ENCODE measurements around the gene GNLY. TPM values are rescaled to one million over a fixed set of nuclear protein-coding genes. Genes with fewer than 3 reads are reported as not detected.

GNLY gene
- polyA plus RNA-seq, 1 of the 3 experiments (the other 2 are of a cell fraction) = not detected

GRCh38 chr2:85652056-85652455 lies 42.1 kb upstream of the GNLY start (continued):
- TF ChIP-seq CTCF (IDR thresholded peaks at IDR 0.05) (no peak), TEAD4 (IDR thresholded peaks at IDR 0.05; ENCODE audit: borderline replicate concordance, insufficient read depth) (no peak), IRF3 (IDR thresholded peaks at IDR 0.05; ENCODE audit: low read depth, low read length) (no peak)

GRCh38 chr2:85653996-85654395 lies 40.2 kb upstream of the GNLY start:
- Histone ChIP-seq H4K20me1 (ENCODE audit: insufficient read depth) (no peaks in the 10 kb centered on the region), H3K4me2 (no peak overlapping the region), H3K27me3 (ENCODE audit: insufficient read depth) (no peaks in the 10 kb centered on the region), H3K9me3 (no peaks in the 10 kb centered on the region), H3K9ac (no peak overlapping the region), H2AFZ (ENCODE audit: low read depth) (no peak overlapping the region), H3K36me3 (replicated peaks in 1 of 2; ENCODE audit: control insufficient read depth in 1 of 2, insufficient read depth in 2 of 2, low read length in 1 of 2) (peaks cover 15 to 24% of the 10 kb centered on the region in 2 experiments), H3K4me1 (ENCODE audit: control insufficient read depth in 1 of 2, insufficient read depth in 2 of 2, low read depth in 1 of 2, low read length in 1 of 2) (peaks cover 0 to 8% of the 10 kb centered on the region in 2 experiments; a peak in 1 of 4 replicates), H3K27ac (ENCODE audit: low read depth in 2 of 2, low read length in 1 of 2) (no peak overlapping the region), H3F3A (replicated peaks; ENCODE audit: insufficient read depth) (peaks cover 19% of the 10 kb centered on the region), H3K9me2 (no peaks in the 10 kb centered on the region), H3K79me2 (ENCODE audit: insufficient read depth) (peaks cover 3% of the 10 kb centered on the region; the same call in 1 of the 2 replicates), H3K4me3 (ENCODE audit: low read depth in 2 of 2, low read length in 1 of 2) (no peak overlapping the region)
- ChIA-PET CTCF (interaction anchor here (0.7 to 7.5 kb wide), 3 partner anchors 18 to 75 kb away, joined by 4 to 62 read pairs (median 4); no protein-coding TSS in a partner anchor), POLR2A (no interaction called here)
- TF ChIP-seq JUND (IDR thresholded peaks at IDR 0.05) (no peak), MXI1 (IDR thresholded peaks at IDR 0.05; ENCODE audit: low read depth, low read length) (no peak), NFIC (IDR thresholded peaks at IDR 0.05; ENCODE audit: borderline replicate concordance) (no peak)
- WGBS (ENCODE audit: low lambda C conversion rate) = 92% methylated on average over 3 of the region's 3 CpGs
- DNase-seq = no peak

GRCh38 chr2:85655961-85656417 lies 38.2 kb upstream of the GNLY start:
- 0 out of 2 replicates have a peak, but pooled peaks cover 3% of the 10 kb centered on the region for H3K79me2 ChIP-seq (ENCODE audit: insufficient read depth)
- no peaks in the 10 kb centered on the region for H4K20me1 ChIP-seq (ENCODE audit: insufficient read depth)
- no peak overlapping the region for H3K4me2 ChIP-seq
- H3F3A ChIP-seq (replicated peaks; ENCODE audit: insufficient read depth) = peaks cover 16% of the 10 kb centered on the region
- no peaks in the 10 kb centered on the region for H3K9me3 ChIP-seq
- ChIA-PET CTCF (interaction anchor here (7.5 kb wide), 1 partner anchor 19 kb away, joined by 49 read pairs; no protein-coding TSS in a partner anchor), POLR2A (no interaction called here)
- WGBS (ENCODE audit: low lambda C conversion rate) = 60% methylated on average over 6 of the region's 7 CpGs
- no peak overlapping the region for H3K9ac ChIP-seq
- peaks cover 6 to 11% of the 10 kb centered on the region in 2 experiments for H3K36me3 ChIP-seq (replicated peaks in 1 of 2; ENCODE audit: control insufficient read depth in 1 of 2, insufficient read depth in 2 of 2, low read length in 1 of 2)
- H3K9me2 ChIP-seq = no peaks in the 10 kb centered on the region
- H3K27me3 ChIP-seq (ENCODE audit: insufficient read depth) = no peaks in the 10 kb centered on the region
- H2AFZ ChIP-seq (ENCODE audit: low read depth) = no peak overlapping the region
- DNase-seq = no peak
- H3K4me1 ChIP-seq (ENCODE audit: control insufficient read depth in 1 of 2, insufficient read depth in 2 of 2, low read depth in 1 of 2, low read length in 1 of 2) = no peaks in the 10 kb centered on the region
- H3K27ac ChIP-seq (ENCODE audit: low read depth in 2 of 2, low read length in 1 of 2) = peak overlapping the region in 1 of 2 experiments; percentile 38; a peak in 2 of 4 replicates
- H3K4me3 ChIP-seq (ENCODE audit: low read depth in 2 of 2, low read length in 1 of 2) = no peak overlapping the region
- no peak for TF ChIP-seq SMC3 (IDR thresholded peaks at IDR 0.05; ENCODE audit: low read depth, low read length)
- TF ChIP-seq REST (IDR thresholded peaks at IDR 0.05; ENCODE audit: low read depth, low read length) = no peak
